KOPT-K1 (cell line): ENCODE measurements around the gene TSG101.
A peak's percentile ranks its signal among the peaks of the same experiment; 100 is the strongest.

Source experiments
- H3K27ac ChIP-seq: fragments of 200-600 bp; sonication (generic); 2 replicates; pipeline ENCODE4 v1.5.1; 2016; ENCODE audit warnings: antibody characterized with exemption, mild to moderate bottlenecking, low read depth, low read length; ENCODE audit not compliant: poor library complexity, severe bottlenecking
- H3K36me3 ChIP-seq: fragments of 200-600 bp; sonication (generic); 2 replicates; pipeline ENCODE4 v1.5.1; 2017; ENCODE audit warnings: antibody characterized with exemption, mild to moderate bottlenecking, low read length, moderate library complexity; ENCODE audit not compliant: insufficient read depth
- H3K9me3 ChIP-seq: fragments of 200-600 bp; sonication (generic); 2 replicates; pipeline ENCODE4 v1.5.1; 2017; ENCODE audit warnings: antibody characterized with exemption, low read length, mild to moderate bottlenecking; ENCODE audit not compliant: insufficient read depth, poor library complexity, severe bottlenecking

TSG101 gene, protein sequence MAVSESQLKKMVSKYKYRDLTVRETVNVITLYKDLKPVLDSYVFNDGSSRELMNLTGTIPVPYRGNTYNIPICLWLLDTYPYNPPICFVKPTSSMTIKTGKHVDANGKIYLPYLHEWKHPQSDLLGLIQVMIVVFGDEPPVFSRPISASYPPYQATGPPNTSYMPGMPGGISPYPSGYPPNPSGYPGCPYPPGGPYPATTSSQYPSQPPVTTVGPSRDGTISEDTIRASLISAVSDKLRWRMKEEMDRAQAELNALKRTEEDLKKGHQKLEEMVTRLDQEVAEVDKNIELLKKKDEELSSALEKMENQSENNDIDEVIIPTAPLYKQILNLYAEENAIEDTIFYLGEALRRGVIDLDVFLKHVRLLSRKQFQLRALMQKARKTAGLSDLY

GRCh38 chr11:18526521-18527296 lies at the start of gene TSG101:
Gene TSG101, minus strand, starts transcription at chr11:18526942. Its CDS starts 126 bp downstream, at chr11:18526816.
- Histone ChIP-seq H3K36me3 (peaks cover 14% of the 10 kb centered on the region), H3K9me3 (no peaks in the 10 kb centered on the region), H3K27ac (peak within 1 kb of the TSS; percentile 75)

DNA sequence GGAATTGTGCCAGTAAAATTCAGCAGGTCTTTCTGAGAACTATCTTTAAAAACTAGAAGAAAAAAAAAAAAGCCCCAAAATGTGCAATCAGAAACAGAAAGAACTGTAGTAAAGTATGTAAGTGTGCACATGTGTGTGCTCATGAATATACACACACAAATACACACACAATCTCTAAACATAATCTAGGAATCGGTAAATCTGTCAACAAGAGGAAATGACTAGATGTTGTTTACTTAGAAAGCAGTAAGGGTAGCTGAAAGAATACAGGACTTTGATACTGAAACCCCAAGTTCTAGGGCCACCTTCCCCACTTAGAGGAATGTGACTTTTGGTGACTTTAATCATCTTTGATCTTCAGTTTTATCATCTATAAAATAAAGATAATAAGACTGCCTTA lies 48.6 kb upstream of the TSG101 start:
- H3K36me3 ChIP-seq = no peaks in the 10 kb centered on the region
- no peak overlapping the region for H3K27ac ChIP-seq
- no peaks in the 10 kb centered on the region for H3K9me3 ChIP-seq

GRCh38 chr11:18567081-18567480 lies 40.3 kb upstream of the TSG101 start:
- H3K36me3 ChIP-seq = no peaks in the 10 kb centered on the region
- H3K27ac ChIP-seq = no peak overlapping the region
- no peaks in the 10 kb centered on the region for H3K9me3 ChIP-seq

DNA sequence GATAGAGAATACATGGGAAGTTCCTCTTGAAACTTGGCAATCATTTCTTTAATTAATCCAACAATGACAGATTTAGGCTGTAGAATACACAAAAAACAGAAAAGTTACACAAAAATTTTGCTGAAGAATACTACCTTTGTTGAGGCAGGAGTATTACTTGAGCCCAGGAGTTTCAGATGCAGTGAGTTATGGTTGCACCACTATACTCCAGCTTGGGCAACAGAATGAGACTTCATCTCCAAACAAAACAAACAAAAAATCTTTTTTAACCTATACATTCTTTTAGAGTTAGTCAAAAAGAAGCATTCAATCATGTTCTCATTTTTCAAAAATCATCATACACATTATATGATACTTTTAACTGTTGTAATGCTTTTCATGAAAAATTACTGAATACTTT lies 39.7 kb upstream of the TSG101 start:
- H3K27ac ChIP-seq = no peak overlapping the region
- H3K9me3 ChIP-seq = no peaks in the 10 kb centered on the region
- no peaks in the 10 kb centered on the region for H3K36me3 ChIP-seq

GRCh38 chr11:18564149-18564548 lies 37.4 kb upstream of the TSG101 start:
- H3K9me3 ChIP-seq = no peaks in the 10 kb centered on the region
- H3K36me3 ChIP-seq = no peaks in the 10 kb centered on the region
- H3K27ac ChIP-seq = no peak overlapping the region

GRCh38 chr11:18563090-18563730 lies 36.5 kb upstream of the TSG101 start:
- no peak overlapping the region for H3K27ac ChIP-seq
- H3K36me3 ChIP-seq = no peaks in the 10 kb centered on the region
- H3K9me3 ChIP-seq = no peaks in the 10 kb centered on the region

- Histone ChIP-seq H3K36me3 (no peaks in the 10 kb centered on the region), H3K27ac (no peak overlapping the region), H3K9me3 (no peaks in the 10 kb centered on the region)
Observed at GRCh38 chr11:18548001-18548400, 21.3 kb upstream of the TSG101 start.

DNA sequence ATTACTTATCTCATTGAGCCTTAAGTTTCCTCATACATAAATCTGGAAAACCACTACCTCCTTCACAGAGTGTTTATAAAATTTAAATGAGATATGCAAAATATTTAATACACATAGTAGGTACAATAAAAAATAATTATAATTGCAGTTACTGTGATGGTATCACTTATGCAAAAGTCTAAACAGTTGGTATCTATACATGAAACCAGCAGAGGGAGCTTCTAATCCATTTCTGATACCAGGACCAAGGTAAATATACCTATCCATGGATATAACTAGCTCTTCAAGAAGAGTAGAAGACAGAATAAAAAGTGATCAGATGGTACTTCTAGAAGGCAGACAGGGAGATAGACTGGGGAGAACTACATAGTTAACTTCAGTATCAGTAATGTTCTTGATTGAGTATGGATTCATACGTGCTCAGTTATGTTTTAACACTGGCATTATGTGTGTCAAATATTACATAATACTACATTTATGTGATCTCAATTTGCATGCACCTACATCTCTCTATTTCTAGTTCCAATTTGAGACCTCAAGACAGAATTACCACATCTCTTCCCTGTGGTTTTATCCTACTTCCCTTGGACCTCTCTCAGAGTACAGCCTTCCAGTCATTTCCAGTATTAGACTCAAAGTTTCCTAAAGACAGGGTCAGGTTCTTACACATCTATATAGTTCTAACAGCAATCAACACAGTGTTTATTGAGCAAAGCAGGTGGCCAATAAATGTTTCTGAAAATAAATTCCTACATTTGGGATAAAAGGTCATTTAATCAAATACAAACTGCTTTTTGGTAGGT lies 13.7 kb upstream of the TSG101 start:
- Histone ChIP-seq H3K27ac (no peak overlapping the region), H3K36me3 (no peaks in the 10 kb centered on the region), H3K9me3 (no peaks in the 10 kb centered on the region)

GRCh38 chr11:18536209-18536608 lies 9.5 kb upstream of the TSG101 start:
- Histone ChIP-seq H3K9me3 (no peaks in the 10 kb centered on the region), H3K27ac (no peak overlapping the region), H3K36me3 (no peaks in the 10 kb centered on the region)

GRCh38 chr11:18534245-18534644 lies 7.5 kb upstream of the TSG101 start:
- Histone ChIP-seq H3K36me3 (no peaks in the 10 kb centered on the region), H3K27ac (no peak overlapping the region), H3K9me3 (no peaks in the 10 kb centered on the region)

- no peaks in the 10 kb centered on the region for H3K9me3 ChIP-seq
- H3K36me3 ChIP-seq = no peaks in the 10 kb centered on the region
- H3K27ac ChIP-seq = no peak overlapping the region
Observed at GRCh38 chr11:18533365-18533764, 6.6 kb upstream of the TSG101 start.

GRCh38 chr11:18527512-18527911 lies 770 bp upstream of the TSG101 start:
- peaks cover 9% of the 10 kb centered on the region; the same call in 1 of the 2 replicates for H3K36me3 ChIP-seq
- H3K27ac ChIP-seq = peak overlapping the region; percentile 75
- H3K9me3 ChIP-seq = no peaks in the 10 kb centered on the region

DNA sequence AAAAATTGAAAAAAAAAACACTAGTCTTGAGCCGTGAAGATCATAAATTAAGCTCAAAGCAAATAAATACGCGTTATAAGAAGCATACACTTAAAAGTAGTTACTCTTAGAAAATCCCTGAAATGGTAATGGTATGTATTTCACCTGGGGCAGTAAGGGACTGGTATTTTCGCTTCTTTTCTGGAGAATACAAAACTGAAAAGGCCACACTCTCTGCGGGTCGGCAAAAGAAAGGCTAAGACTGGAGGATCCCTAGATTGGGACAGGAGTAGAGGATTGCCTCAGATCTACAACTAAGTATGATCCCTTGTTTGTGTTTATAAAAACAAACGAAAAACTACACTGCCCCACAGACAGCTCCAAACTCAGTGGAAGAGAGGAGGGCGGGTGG lies 617 bp downstream of the TSG101 start:
- H3K36me3 ChIP-seq = peaks cover 14% of the 10 kb centered on the region
- no peaks in the 10 kb centered on the region for H3K9me3 ChIP-seq
- H3K27ac ChIP-seq = peak overlapping the region; percentile 75

GRCh38 chr11:18524248-18524647 lies 2.5 kb downstream of the TSG101 start:
- no peaks in the 10 kb centered on the region for H3K9me3 ChIP-seq
- no peak overlapping the region for H3K27ac ChIP-seq
- H3K36me3 ChIP-seq = peaks cover 14% of the 10 kb centered on the region

DNA sequence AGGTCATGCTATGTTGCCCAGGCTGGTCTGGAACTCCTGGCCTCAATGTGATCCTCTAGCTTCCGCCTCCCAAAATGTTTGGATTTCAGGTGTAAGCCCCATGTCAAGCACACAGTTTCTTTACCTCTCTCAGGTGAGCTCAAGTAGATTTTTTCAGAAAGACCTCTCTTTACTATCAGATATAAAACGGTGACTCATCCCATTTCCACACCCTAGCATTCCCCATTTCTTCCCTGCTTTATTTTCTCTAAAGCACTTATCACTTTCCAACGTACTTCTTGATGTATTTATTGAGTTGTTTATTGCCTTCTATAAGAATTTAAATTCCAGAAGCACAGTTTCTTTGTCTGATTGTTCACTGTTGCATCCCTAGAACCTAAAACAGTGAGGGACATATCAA lies 3.7 kb downstream of the TSG101 start:
- H3K36me3 ChIP-seq = peaks cover 24% of the 10 kb centered on the region
- H3K27ac ChIP-seq = no peak overlapping the region
- no peaks in the 10 kb centered on the region for H3K9me3 ChIP-seq
